ENCODE results near the gene PCDHB4.
A peak's percentile ranks its signal among the peaks of the same experiment; 100 is the strongest.
"Not testable (repeated sequence)": the region's sequence is repeated elsewhere in the genome, so short reads cannot be mapped to it uniquely, and the experiment has no call there.

PCDHB4 gene

GRCh38 chr5:141121563-141121962 is at the start of gene PCDHB4:
Gene PCDHB4, plus strand, starts transcription at chr5:141121818. Its CDS starts 181 bp downstream, at chr5:141121999.
- Histone ChIP-seq H3K9me3 (ENCODE audit: control insufficient read depth, low read length) (no peaks in the 10 kb centered on the region), H3K27me3 (ENCODE audit: control insufficient read depth, insufficient read depth, low read length) (no peaks in the 10 kb centered on the region), H3K4me1 (ENCODE audit: control insufficient read depth, insufficient read depth, low read length) (no peaks in the 10 kb centered on the region), H3K36me3 (ENCODE audit: control insufficient read depth, insufficient read depth, low read length) (no peaks in the 10 kb centered on the region), H3K9ac (ENCODE audit: low read length) (no peak within 1 kb of the TSS), H3K4me3 (ENCODE audit: low read length) (no peak within 1 kb of the TSS)

GRCh38 chr5:141077826-141078225 is 43.8 kb upstream of the PCDHB4 start:
- no peak overlapping the region for H3K9ac ChIP-seq (ENCODE audit: low read length)
- no peaks in the 10 kb centered on the region for H3K36me3 ChIP-seq (ENCODE audit: control insufficient read depth, insufficient read depth, low read length)
- no peaks in the 10 kb centered on the region for H3K9me3 ChIP-seq (ENCODE audit: control insufficient read depth, low read length)
- no peaks in the 10 kb centered on the region for H3K27me3 ChIP-seq (ENCODE audit: control insufficient read depth, insufficient read depth, low read length)
- no peaks in the 10 kb centered on the region for H3K4me1 ChIP-seq (ENCODE audit: control insufficient read depth, insufficient read depth, low read length)
- H3K4me3 ChIP-seq (ENCODE audit: low read length) = no peak overlapping the region

DNA sequence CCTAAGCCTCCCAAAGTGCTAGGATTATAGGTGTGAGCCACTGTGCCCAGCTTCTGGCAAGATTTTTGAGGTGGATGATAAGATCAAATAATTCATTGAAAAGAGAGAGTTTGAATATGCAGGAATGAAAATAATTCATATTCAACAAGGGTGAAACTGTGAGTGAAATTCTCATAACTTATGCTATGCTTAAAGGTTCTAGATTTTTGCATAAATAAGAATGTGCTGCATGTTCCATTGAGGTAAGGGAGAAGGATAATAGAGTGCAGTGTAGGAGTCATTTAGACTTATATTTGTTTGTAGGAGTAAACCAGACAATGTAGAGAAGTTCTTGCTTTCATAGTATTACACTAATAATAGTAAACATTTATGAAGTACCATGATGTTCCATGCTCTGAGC is 39.4 kb upstream of the PCDHB4 start:
- Histone ChIP-seq H3K4me3 (ENCODE audit: low read length) (no peak overlapping the region), H3K36me3 (ENCODE audit: control insufficient read depth, insufficient read depth, low read length) (no peaks in the 10 kb centered on the region), H3K4me1 (ENCODE audit: control insufficient read depth, insufficient read depth, low read length) (no peaks in the 10 kb centered on the region), H3K9ac (ENCODE audit: low read length) (no peak overlapping the region), H3K9me3 (ENCODE audit: control insufficient read depth, low read length) (no peaks in the 10 kb centered on the region), H3K27me3 (ENCODE audit: control insufficient read depth, insufficient read depth, low read length) (no peaks in the 10 kb centered on the region)

DNA sequence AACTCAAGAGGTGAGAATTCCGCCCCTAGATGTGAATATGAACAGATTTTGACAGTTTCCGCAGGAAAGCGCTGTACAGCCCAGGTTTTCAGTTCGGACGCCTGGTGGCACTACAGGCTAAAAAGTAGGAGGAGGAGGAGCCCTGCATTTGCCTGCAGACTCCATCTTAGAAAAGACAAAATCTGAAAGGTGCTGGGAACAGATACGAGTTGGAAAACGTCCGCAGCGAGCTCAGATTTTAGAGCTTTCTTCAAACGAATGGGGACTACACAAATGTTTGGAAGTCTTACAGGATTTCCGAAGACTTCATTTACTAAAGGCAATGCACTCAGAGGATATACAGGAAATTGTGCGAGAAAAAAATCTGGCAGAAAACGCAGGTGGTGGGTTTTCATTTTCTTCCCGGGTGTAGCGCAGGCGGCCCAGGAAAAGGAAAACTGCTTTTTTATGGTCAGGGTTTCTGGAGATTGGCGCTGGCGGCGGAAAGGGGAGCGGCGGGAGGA is 37.1 kb upstream of the PCDHB4 start:
- no peaks in the 10 kb centered on the region for H3K36me3 ChIP-seq (ENCODE audit: control insufficient read depth, insufficient read depth, low read length)
- no peaks in the 10 kb centered on the region for H3K27me3 ChIP-seq (ENCODE audit: control insufficient read depth, insufficient read depth, low read length)
- peak overlapping the region; percentile 26 for H3K4me3 ChIP-seq (ENCODE audit: low read length)
- H3K9ac ChIP-seq (ENCODE audit: low read length) = no peak overlapping the region
- no peaks in the 10 kb centered on the region for H3K4me1 ChIP-seq (ENCODE audit: control insufficient read depth, insufficient read depth, low read length)
- H3K9me3 ChIP-seq (ENCODE audit: control insufficient read depth, low read length) = no peaks in the 10 kb centered on the region

DNA sequence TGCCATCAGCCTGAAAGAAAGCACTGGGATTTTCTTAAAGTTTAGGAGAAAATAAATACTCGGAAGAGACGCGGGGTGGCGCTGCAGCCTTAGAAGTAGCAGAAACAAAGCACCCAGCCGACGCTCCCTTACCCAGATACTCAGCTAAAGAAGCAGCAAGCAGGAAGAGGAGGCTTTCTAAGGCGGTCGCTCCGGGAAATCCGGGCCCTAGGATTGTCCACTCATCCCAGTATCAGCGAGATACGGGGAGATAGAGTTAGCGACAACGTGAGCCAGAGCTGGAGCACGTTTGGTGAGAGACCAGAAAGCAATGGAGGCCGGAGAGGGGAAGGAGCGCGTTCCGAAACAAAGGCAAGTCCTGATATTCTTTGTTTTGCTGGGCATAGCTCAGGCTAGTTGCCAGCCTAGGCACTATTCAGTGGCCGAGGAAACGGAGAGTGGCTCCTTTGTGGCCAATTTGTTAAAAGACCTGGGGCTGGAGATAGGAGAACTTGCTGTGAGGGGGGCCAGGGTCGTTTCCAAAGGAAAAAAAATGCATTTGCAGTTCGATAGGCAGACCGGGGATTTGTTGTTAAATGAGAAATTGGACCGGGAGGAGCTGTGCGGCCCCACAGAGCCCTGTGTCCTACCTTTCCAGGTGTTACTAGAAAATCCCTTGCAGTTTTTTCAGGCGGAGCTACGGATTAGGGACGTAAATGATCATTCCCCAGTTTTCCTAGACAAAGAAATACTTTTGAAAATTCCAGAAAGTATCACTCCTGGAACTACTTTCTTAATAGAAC is 26.9 kb upstream of the PCDHB4 start, which contains the start of gene PCDHB2:
Gene PCDHB2 (plus strand): TSS at position 135 of the 782 bp plus-strand sequence. CDS start 176 bp downstream, at position 311.
- Histone ChIP-seq H3K9ac (ENCODE audit: low read length) (no peak within 1 kb of the TSS), H3K9me3 (ENCODE audit: control insufficient read depth, low read length) (peaks cover 5% of the 10 kb centered on the region), H3K4me1 (ENCODE audit: control insufficient read depth, insufficient read depth, low read length) (no peaks in the 10 kb centered on the region), H3K4me3 (ENCODE audit: low read length) (no peak within 1 kb of the TSS), H3K27me3 (ENCODE audit: control insufficient read depth, insufficient read depth, low read length) (no peaks in the 10 kb centered on the region), H3K36me3 (ENCODE audit: control insufficient read depth, insufficient read depth, low read length) (no peaks in the 10 kb centered on the region)

DNA sequence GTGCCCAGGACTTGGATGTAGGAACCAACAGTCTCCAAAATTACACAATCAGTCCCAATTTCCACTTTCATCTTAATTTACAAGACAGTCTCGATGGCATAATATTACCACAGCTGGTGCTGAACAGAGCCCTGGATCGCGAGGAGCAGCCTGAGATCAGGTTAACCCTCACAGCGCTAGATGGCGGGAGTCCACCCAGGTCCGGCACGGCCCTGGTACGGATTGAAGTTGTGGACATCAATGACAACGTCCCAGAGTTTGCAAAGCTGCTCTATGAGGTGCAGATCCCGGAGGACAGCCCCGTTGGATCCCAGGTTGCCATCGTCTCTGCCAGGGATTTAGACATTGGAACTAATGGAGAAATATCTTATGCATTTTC is 26.4 kb upstream of the PCDHB4 start:
- no peak overlapping the region for H3K9ac ChIP-seq (ENCODE audit: low read length)
- no peaks in the 10 kb centered on the region for H3K27me3 ChIP-seq (ENCODE audit: control insufficient read depth, insufficient read depth, low read length)

GRCh38 chr5:141096181-141096580 is 25.4 kb upstream of the PCDHB4 start:
- not testable (repeated sequence) for H3K4me3 ChIP-seq (ENCODE audit: low read length); H3K9ac ChIP-seq (ENCODE audit: low read length); H3K9me3 ChIP-seq (ENCODE audit: control insufficient read depth, low read length); H3K36me3 ChIP-seq (ENCODE audit: control insufficient read depth, insufficient read depth, low read length); H3K4me1 ChIP-seq (ENCODE audit: control insufficient read depth, insufficient read depth, low read length); H3K27me3 ChIP-seq (ENCODE audit: control insufficient read depth, insufficient read depth, low read length)

More for the DNA sequence above, 26.4 kb upstream of the PCDHB4 start:
- Histone ChIP-seq H3K36me3 (ENCODE audit: control insufficient read depth, insufficient read depth, low read length) (no peaks in the 10 kb centered on the region), H3K4me1 (ENCODE audit: control insufficient read depth, insufficient read depth, low read length) (no peaks in the 10 kb centered on the region), H3K9me3 (ENCODE audit: control insufficient read depth, low read length) (peaks cover 5% of the 10 kb centered on the region), H3K4me3 (ENCODE audit: low read length) (no peak overlapping the region)

- H3K9ac ChIP-seq (ENCODE audit: low read length); H3K4me3 ChIP-seq (ENCODE audit: low read length); H3K9me3 ChIP-seq (ENCODE audit: control insufficient read depth, low read length); H3K36me3 ChIP-seq (ENCODE audit: control insufficient read depth, insufficient read depth, low read length); H3K27me3 ChIP-seq (ENCODE audit: control insufficient read depth, insufficient read depth, low read length); H3K4me1 ChIP-seq (ENCODE audit: control insufficient read depth, insufficient read depth, low read length): not testable (repeated sequence)
Observed at GRCh38 chr5:141096586-141096985, 25.0 kb upstream of the PCDHB4 start.

- H3K36me3 ChIP-seq (ENCODE audit: control insufficient read depth, insufficient read depth, low read length) = no peaks in the 10 kb centered on the region
- no peak within 1 kb of the TSS for H3K4me3 ChIP-seq (ENCODE audit: low read length)
- H3K4me1 ChIP-seq (ENCODE audit: control insufficient read depth, insufficient read depth, low read length) = no peaks in the 10 kb centered on the region
- H3K9me3 ChIP-seq (ENCODE audit: control insufficient read depth, low read length) = no peaks in the 10 kb centered on the region
- no peak within 1 kb of the TSS for H3K9ac ChIP-seq (ENCODE audit: low read length)
- no peaks in the 10 kb centered on the region for H3K27me3 ChIP-seq (ENCODE audit: control insufficient read depth, insufficient read depth, low read length)
Observed at GRCh38 chr5:141100243-141100805, 21.3 kb upstream of the PCDHB4 start, which contains the start of gene PCDHB3. Gene PCDHB3, plus strand, starts transcription at chr5:141100473. Its CDS starts 177 bp downstream, at chr5:141100650.

GRCh38 chr5:141101059-141101458 is 20.6 kb upstream of the PCDHB4 start:
- Histone ChIP-seq H3K9ac (ENCODE audit: low read length) (no peak overlapping the region), H3K27me3 (ENCODE audit: control insufficient read depth, insufficient read depth, low read length) (no peaks in the 10 kb centered on the region), H3K36me3 (ENCODE audit: control insufficient read depth, insufficient read depth, low read length) (no peaks in the 10 kb centered on the region), H3K9me3 (ENCODE audit: control insufficient read depth, low read length) (no peaks in the 10 kb centered on the region), H3K4me1 (ENCODE audit: control insufficient read depth, insufficient read depth, low read length) (no peaks in the 10 kb centered on the region), H3K4me3 (ENCODE audit: low read length) (no peak overlapping the region)

GRCh38 chr5:141102070-141102469 is 19.5 kb upstream of the PCDHB4 start:
- H3K4me3 ChIP-seq (ENCODE audit: low read length); H3K36me3 ChIP-seq (ENCODE audit: control insufficient read depth, insufficient read depth, low read length); H3K27me3 ChIP-seq (ENCODE audit: control insufficient read depth, insufficient read depth, low read length); H3K4me1 ChIP-seq (ENCODE audit: control insufficient read depth, insufficient read depth, low read length); H3K9ac ChIP-seq (ENCODE audit: low read length); H3K9me3 ChIP-seq (ENCODE audit: control insufficient read depth, low read length): not testable (repeated sequence)

GRCh38 chr5:141102471-141102870 is 19.1 kb upstream of the PCDHB4 start:
- H3K36me3 ChIP-seq (ENCODE audit: control insufficient read depth, insufficient read depth, low read length); H3K9ac ChIP-seq (ENCODE audit: low read length); H3K4me1 ChIP-seq (ENCODE audit: control insufficient read depth, insufficient read depth, low read length); H3K4me3 ChIP-seq (ENCODE audit: low read length); H3K9me3 ChIP-seq (ENCODE audit: control insufficient read depth, low read length); H3K27me3 ChIP-seq (ENCODE audit: control insufficient read depth, insufficient read depth, low read length): not testable (repeated sequence)

Measured in mucosa of stomach (tissue), 1 donor.